Stimulated activated effector memory CD8-positive, alpha-beta T cell treated with anti-CD3 and anti-CD28 coated beads, Interleukin-12 subunit alpha, Interleukin-12 subunit beta, amount 100 ng/mL, for 72 hours (primary cell): ENCODE data around the gene NTF4.
"Not testable (repeated sequence)": the region's sequence is repeated elsewhere in the genome, so short reads cannot be mapped to it uniquely, and the experiment has no call there.

Experiments
- ATAC-seq: fragments of 150-1000 bp; cut with Tn5 transposase; 2 replicates; pipeline ENCODE4 v1.10.0; 2021
- DNase-seq, 2 donors: peaks; one replicate each; pipeline ENCODE4 v3.0.0; 2021 to 2022; ENCODE audit warnings: low spot score in 2 of 2
- H3K27ac Mint-ChIP-seq: one replicate; pipeline ENCODE4 v1.8.0; 2022; ENCODE audit warnings: mild to moderate bottlenecking, mixed read lengths
- H3K36me3 Mint-ChIP-seq: one replicate; pipeline ENCODE4 v1.8.0; 2022; ENCODE audit warnings: mild to moderate bottlenecking, mixed read lengths
- H3K4me1 Mint-ChIP-seq: one replicate; pipeline ENCODE4 v1.8.0; 2022; ENCODE audit warnings: mixed read lengths
- H3K4me3 Mint-ChIP-seq: one replicate; pipeline ENCODE4 v1.8.0; 2022; ENCODE audit warnings: mild to moderate bottlenecking, mixed read lengths
- H3K9me3 Mint-ChIP-seq: one replicate; pipeline ENCODE4 v1.8.0; 2022; ENCODE audit warnings: mixed read lengths

Gene NTF4

DNA sequence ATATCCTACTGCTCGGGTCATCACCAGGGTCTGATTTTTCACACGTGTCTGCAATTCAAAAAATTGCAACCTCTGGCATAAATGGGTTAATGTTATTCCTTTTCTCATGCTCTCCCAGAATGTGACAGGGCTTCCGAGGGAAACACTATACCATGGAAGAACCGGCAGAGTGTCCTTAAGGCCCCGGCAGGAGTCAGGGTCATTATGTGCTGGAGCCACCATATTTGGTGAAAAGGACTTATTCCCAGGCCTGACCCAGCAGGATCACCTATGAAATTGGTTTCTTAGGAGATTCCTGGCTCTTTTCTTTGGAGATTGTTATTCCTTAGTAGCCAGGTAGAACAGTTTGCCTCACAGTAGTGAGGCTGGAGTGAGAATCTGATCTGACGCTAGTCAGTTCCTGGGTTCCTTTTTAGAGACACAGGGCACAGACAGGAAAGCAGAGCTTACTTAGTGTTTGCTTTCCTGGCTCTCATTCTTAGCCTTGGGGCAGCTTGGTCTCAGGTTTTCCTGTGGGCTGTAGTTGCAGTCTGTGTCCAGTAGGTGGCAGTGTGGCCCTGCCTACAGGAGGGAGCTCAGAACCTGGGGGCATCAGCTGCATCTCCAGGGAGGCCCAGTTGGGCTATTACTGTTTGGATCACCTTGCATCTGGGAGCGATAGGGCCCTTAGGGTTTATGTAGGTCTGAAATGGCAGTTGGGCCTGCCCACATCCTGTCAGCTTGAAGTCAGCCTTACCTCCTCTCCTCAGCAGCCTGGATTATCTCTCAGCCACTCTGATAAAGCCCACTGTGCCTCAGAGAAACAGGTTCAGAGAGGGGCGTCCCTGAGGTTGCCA is 33.1 kb upstream of the NTF4 start:
- ATAC-seq (peak; percentile 85), DNase-seq (peak; percentile 66 to 84)
- Mint-ChIP-seq H3K9me3 (no peaks in the 10 kb centered on the region), H3K4me3 (no peak overlapping the region), H3K36me3 (peaks cover 98% of the 10 kb centered on the region), H3K4me1 (peaks cover 20% of the 10 kb centered on the region), H3K27ac (no peak overlapping the region)

DNA sequence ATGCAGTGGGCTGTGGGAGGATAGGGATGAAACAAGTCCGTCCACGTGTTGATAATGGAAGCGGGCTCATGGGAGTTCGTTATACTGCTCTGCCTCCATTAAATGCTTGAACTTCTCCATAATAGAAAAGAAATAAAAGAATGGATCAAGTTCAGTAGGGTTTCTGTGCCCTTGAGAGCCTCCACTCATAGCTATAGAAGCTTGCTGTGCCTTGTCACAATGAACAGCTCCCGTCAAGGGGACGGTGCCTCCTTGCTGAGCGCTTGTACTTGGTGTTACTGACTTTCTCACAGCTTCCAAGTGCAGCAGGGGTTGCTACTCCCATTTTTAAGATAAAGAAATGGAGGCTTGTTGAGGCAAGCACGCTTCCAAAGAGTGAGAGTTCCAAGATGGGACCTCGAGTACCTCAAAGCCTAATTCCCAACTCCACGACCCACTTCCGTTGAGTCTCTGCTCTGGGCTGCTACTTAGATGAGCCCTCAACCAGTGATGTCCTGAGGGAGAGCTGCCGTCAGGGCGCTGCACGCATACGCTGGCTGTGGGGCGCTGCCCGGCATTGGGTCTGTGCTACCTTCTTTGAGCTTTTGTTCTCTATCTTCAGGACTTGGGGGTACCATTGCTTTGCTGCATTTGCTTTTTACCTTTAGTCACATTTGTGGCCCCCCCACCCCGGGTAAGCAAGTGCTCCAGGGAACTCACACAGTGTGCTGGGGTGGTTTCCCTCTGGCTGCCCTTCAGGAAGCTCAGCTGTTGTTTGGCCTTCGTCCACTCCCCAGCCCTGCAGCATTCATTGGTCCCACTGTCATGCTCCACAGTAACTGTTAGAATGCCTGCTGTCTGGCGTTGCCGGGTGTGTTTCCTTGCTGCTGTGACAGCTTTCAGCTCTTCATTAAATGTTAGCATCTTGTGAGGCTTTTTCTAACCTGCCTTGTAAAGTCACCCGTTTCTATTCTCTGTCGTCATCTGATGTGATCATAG is 30.2 kb upstream of the NTF4 start:
- H3K9me3 Mint-ChIP-seq, result no peaks in the 10 kb centered on the region
- peaks cover 31% of the 10 kb centered on the region for H3K4me1 Mint-ChIP-seq
- DNase-seq (no peak), ATAC-seq (no peak)
- peaks cover 100% of the 10 kb centered on the region for H3K36me3 Mint-ChIP-seq
- H3K4me3 Mint-ChIP-seq, result no peak overlapping the region
- H3K27ac Mint-ChIP-seq, result no peak overlapping the region

DNA sequence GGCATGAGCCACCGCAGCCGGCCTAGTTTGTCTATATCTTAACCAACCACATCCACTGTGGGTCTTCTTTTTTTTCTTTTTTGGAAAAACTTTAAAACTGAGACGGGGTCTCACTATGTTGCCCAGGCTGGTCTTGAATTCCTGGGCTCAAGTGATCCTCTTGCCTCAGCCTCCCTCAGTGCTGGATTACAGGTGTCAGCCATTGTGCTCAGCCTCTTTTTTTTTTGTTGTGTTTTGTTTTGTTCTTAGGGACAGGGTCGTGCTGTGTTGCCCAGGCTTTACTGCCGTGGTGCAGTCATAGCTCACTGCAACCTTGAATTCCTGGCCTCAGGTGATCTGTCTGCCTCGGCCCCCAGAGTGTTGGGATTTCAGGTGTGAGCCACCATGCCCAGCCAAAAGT is 28.1 kb upstream of the NTF4 start:
- peaks cover 30% of the 10 kb centered on the region for H3K4me1 Mint-ChIP-seq
- no peaks in the 10 kb centered on the region for H3K9me3 Mint-ChIP-seq
- peaks cover 100% of the 10 kb centered on the region for H3K36me3 Mint-ChIP-seq
- ATAC-seq (no peak), DNase-seq (no peak)
- H3K27ac Mint-ChIP-seq, result peak overlapping the region; percentile 37
- no peak overlapping the region for H3K4me3 Mint-ChIP-seq

DNA sequence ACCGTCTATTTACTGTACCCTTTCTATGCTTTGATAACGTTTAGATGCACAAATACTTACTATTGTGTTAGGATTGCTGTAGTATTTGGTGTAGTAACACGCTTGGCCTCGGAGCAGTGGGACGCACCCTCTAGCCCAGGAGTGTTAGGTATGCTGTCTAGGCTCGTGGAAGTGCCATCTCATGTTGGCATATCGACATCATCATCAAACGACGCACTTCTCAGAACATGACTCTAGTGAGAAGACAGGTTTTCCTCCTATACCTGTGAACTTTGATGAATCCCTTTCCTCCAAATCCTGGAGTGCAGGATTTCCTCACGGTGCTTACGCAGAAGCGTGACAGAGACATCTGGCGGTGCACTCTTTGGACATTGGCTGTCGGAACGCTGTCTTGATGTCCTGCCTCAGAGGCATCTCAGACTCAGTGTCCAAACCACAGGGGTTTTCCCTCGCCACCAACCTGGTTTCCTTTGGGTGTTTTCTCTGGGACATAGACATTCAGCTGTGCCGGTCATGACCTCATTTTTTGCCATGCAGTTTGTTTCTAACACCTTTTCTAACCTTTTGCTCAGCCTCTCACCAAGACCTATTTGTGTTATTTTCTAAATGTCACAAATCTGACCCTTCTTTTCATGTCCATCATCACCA is 26.9 kb upstream of the NTF4 start:
- Mint-ChIP-seq H3K27ac (peak overlapping the region; percentile 74), H3K9me3 (no peaks in the 10 kb centered on the region), H3K4me3 (no peak overlapping the region), H3K4me1 (peaks cover 35% of the 10 kb centered on the region), H3K36me3 (peaks cover 100% of the 10 kb centered on the region)
- ATAC-seq (peak; percentile 69), DNase-seq (no peak)

DNA sequence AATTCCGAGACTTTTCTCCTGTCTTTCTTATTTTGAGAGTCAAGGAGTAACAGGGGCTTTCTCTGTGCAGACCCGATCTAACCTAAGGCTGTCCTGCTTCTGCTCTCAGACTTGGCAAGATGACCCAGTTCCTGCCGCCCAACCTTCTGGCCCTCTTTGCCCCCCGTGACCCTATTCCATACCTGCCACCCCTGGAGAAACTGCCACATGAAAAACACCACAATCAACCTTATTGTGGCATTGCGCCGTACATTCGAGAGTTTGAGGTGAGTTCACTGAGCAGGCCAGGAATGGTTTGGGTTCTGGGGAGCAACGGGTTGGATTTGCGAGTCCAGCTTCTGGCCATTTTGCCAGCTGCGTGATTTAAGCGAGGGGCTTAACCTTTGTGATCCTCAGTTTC is 21.7 kb upstream of the NTF4 start:
- H3K4me3 Mint-ChIP-seq, result peak overlapping the region; percentile 99
- H3K4me1 Mint-ChIP-seq, result peaks cover 39% of the 10 kb centered on the region
- no peaks in the 10 kb centered on the region for H3K9me3 Mint-ChIP-seq
- ATAC-seq (no peak), DNase-seq (no peak)
- H3K36me3 Mint-ChIP-seq, result peaks cover 67% of the 10 kb centered on the region
- H3K27ac Mint-ChIP-seq, result peak overlapping the region; percentile 93

DNA sequence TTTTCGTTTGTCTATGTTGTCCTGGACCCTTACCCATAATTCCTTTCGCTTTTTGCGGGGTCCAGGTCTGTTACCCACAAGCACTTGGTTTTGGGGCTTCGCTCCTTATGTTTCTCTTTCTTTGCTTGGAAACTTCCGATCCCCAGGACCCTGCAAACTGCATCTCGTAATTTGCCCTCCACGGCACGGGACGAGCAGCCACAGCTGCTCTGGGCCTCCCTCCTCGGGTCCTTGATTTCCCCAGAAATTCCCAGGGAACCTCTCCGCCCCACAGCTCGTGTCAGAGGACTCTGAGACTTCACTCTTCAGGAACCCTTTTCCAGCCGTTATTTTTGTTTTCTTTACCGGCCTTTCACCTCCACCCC is 21.2 kb upstream of the NTF4 start:
- H3K36me3 Mint-ChIP-seq, result peaks cover 62% of the 10 kb centered on the region
- H3K4me1 Mint-ChIP-seq, result peaks cover 35% of the 10 kb centered on the region

DNA sequence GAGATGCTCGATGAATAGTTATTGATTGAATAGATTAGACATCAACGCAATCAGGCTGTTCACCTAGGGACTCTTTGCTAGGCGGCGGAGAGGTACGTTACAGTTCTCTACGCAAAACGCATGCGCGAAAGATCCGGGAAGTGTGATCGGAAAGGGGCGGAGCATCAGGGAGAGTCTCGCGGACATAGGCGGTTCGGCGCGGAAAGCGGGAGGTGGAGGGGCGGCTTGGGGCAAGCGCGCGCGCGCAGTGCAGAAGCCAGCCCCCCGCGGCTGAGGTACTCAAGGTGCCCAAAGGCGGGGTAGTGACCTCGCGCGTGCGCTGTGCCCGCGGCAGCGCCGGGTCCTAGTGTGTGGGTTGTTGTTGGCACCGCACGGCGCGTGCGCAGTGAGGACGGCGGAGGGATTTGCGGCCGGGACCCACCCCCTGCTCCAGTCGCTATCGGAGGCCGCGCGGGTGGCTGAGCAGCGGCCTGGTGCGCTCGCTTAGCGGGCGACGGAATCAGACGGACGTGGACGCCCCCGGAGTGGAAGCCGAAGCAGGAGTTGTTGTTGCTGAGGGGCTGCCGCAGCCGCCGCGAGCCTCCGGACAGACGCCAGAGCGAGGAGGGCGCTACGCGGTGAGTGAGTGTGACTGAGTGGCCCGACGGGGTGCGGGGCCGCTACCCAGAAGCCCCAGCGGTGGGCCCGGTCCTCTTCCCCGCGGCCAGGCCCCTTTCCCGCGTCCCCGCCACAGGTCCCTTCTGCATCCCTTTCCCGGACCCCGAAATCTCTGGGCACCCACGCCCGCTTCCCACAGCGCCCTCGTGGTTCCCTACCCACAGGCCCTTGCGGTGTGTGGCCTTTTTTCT is 20.6 kb upstream of the NTF4 start, which contains the start of gene SNRNP70:
Gene SNRNP70 (plus strand): TSS at position 432 of the 848 bp plus-strand sequence. CDS start 964 bp downstream, outside the sequence.
- H3K4me1 Mint-ChIP-seq, result peaks cover 29% of the 10 kb centered on the region

More for the DNA sequence above, 21.2 kb upstream of the NTF4 start:
- no peak for ATAC-seq
- DNase-seq, result no peak
- Mint-ChIP-seq H3K4me3 (peak overlapping the region; percentile 99), H3K9me3 (no peaks in the 10 kb centered on the region), H3K27ac (peak overlapping the region; percentile 93)

DNA sequence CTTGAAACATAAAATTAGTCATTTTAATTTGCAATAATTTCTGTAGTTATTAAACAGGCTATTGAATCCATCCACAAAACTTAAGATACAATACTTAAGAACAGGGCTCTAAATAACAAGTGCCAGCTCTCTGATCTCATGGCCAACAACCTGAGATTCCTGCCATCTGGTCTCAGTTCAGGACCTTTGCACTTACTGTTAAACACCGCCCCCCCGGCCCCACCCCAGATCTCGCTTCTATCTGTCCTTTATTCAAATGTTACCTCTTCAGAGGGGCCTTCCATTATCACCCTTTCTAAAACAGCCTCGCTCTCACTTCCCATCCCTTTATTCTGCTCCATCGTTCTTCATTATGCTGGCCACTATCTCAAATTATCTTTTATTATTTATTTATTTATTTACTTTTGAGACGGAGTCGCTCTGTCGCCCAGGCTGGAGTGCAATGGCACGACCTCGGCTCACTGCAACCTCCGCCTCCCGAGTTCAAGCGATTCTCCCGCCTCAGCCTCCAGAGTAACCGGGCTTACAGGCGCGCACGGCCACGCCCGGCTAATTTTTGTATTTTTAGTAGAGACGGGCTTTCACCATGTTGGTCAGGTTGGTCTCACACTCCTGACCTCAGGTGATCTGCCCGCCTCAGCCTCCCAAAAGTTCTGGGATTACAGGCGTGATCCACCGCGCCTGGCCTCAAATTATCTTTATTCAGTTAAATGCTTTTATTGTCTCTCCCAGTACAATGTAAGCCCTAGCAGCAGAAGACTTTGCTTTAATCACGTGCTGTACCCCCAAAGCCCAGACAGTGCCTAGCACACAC is 19.8 kb upstream of the NTF4 start:
- peak overlapping the region; percentile 99 for H3K4me3 Mint-ChIP-seq
- H3K4me1 Mint-ChIP-seq, result peaks cover 25% of the 10 kb centered on the region
- H3K9me3 Mint-ChIP-seq, result no peaks in the 10 kb centered on the region
- no peak for DNase-seq
- ATAC-seq, result no peak
- peak overlapping the region; percentile 93 for H3K27ac Mint-ChIP-seq
- H3K36me3 Mint-ChIP-seq, result peaks cover 48% of the 10 kb centered on the region

More for the DNA sequence above, 20.6 kb upstream of the NTF4 start, which contains the start of gene SNRNP70:
- Mint-ChIP-seq H3K36me3 (peaks cover 56% of the 10 kb centered on the region), H3K4me3 (peak within 1 kb of the TSS; percentile 99), H3K9me3 (no peaks in the 10 kb centered on the region), H3K27ac (peak within 1 kb of the TSS; percentile 93)
- DNase-seq (peak; percentile 98 to 99), ATAC-seq (peak; percentile 96)

DNA sequence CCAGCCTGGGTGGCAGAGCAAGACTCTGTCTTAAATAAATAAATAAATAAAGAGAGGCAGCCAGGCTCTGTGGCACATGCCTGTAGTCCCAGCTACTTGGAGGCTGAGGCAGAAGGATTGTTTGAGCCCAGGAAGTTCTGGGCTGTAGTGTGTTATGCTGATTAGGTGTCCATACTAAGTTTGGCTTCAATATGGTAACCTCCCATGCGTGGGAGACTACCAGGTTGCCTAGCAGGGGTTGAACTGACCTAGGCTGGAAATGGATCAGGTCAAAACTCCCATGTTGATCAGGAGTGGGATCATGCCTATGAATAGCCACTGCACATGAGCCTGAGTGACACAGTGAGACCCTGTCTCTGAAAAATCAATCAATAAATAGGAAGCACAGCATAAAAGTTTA is 16.7 kb upstream of the NTF4 start:
- DNase-seq (no peak), ATAC-seq (no peak)
- Mint-ChIP-seq H3K4me3 (no peak overlapping the region), H3K9me3 (no peaks in the 10 kb centered on the region), H3K4me1 (peaks cover 11% of the 10 kb centered on the region), H3K27ac (no peak overlapping the region), H3K36me3 (peaks cover 17% of the 10 kb centered on the region)

DNA sequence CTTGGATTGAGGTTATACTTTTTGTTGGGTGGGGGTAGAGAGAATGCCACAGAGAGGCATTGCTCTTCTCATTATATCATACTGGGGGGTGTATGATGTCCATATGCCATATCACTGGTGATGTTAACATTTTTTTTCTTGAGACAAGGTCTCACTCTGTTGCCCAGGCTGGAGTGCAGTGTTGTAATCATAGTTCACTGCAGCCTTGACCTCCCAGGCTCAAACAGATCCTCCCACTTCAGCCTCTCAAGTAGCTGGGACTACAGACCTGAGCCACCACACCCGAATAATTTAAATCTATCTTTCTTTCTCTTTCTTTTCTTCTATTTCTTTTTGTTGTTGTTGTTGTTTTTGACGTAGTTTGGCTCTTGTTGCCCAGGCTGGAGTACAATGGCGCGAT is 15.8 kb upstream of the NTF4 start:
- Mint-ChIP-seq H3K27ac (no peak overlapping the region), H3K9me3 (no peaks in the 10 kb centered on the region), H3K4me1 (peaks cover 6% of the 10 kb centered on the region), H3K36me3 (peaks cover 8% of the 10 kb centered on the region), H3K4me3 (no peak overlapping the region)
- DNase-seq (no peak), ATAC-seq (no peak)

DNA sequence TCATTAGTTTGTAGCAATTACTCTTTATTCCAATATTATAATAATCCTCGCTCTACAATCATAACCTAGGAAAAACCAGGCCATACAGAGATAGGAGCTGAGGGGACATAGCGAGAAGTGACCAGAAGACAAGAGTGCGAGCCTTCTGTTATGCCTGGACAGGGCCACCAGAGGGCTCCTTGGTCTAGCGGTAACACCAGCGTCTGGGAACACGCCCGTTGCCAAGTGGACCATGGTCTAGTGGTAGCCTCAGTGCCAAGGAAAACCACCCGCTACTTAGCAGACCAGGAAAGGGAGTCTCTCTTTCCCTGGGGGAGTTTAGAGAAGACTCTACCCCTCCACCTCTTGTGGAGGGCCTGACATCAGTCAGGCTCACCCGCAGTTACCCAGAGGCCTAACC is 10.3 kb upstream of the NTF4 start:
- not testable (repeated sequence) for H3K9me3 Mint-ChIP-seq, H3K4me3 Mint-ChIP-seq, ATAC-seq, H3K36me3 Mint-ChIP-seq, DNase-seq, H3K27ac Mint-ChIP-seq
- H3K4me1 Mint-ChIP-seq, result peaks cover 12% of the 10 kb centered on the region

DNA sequence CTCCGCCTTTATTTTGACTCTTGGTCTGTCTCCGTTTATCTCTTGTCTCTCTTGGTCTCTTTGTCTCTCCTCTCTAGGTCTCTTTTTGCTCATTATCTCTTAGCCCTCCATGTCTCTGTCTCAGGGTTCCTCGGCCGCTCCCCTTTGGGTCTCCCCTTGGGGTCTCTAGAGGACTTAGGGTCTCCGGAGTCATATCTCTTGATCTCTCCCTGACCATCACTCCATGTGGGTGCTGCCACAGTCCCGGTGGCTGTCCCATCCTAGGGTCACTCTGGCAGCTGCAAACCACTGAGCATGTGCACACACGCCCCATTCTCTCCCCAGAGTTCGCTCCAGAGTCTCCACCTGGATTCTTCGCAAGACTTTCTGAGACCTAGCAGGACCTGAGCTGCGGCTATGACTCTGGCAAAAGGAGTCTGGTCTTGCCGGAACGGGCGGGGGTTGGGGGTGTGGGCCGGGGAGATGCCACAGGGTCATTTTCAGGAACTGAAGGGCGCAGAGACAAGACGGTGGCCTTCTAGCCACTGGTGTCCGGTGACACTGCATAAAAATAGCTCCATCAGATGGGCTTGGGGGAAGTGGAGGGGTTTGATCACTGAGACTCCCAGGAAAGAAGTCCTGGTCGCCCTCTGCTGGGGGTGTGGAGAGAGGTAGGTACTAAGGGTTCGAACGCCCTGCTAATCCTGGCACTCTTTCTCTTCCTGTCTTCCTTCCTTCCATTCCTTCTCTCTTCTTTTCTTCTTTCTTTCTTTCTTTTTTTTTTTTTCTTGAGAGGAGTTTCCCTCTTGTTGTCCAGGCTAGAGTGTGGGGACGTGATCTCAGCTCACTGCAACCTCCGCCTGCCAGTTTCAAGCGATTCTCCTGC is 9.1 kb upstream of the NTF4 start:
- DNase-seq (no peak), ATAC-seq (no peak)
- Mint-ChIP-seq H3K4me3 (peak overlapping the region; percentile 43), H3K36me3 (no peaks in the 10 kb centered on the region), H3K27ac (peak overlapping the region; percentile 1), H3K9me3 (no peaks in the 10 kb centered on the region), H3K4me1 (peaks cover 12% of the 10 kb centered on the region)
